Measurements from ENCODE around the gene FUBP3. TPM values are rescaled to one million over a fixed set of nuclear protein-coding genes. Genes with fewer than 3 reads are reported as not detected.

The FUBP3 gene
- total and polyA plus RNA-seq, 12 donors = 18.3 to 52.3 (median 39.3) TPM

GRCh38 chr9:130532426-130533080, 46.8 kb upstream of the FUBP3 start:
- peaks cover 0 to 9% of the 10 kb centered on the region in 2 donors for H3K4me1 ChIP-seq (replicated peaks in 1 of 2)
- no peaks in the 10 kb centered on the region for H3K36me3 ChIP-seq (replicated peaks in 1 of 2)
- intact Hi-C loops (cut with DNase I) = no loop called here
- no peaks in the 10 kb centered on the region for H3K27me3 ChIP-seq
- no peak overlapping the region for H3K4me3 ChIP-seq
- no peak for DNase-seq
- TF ChIP-seq POLR2A (IDR thresholded peaks at IDR 0.05) = no peak
- TF ChIP-seq CTCF (IDR thresholded peaks at IDR 0.05) = no peak
- WGBS, 4 donors = 83 to 87% (median 84%) methylated on average over 7 to 10 of the region's 10 CpGs
- H3K9me3 ChIP-seq (replicated peaks in 1 of 3) = no peaks in the 10 kb centered on the region
- H3K27ac ChIP-seq = no peak overlapping the region

- WGBS, 4 donors = 3 to 16% (median 13%) methylated on average over 20 to 28 of the region's 28 CpGs
- H3K4me3 ChIP-seq = peak overlapping the region in 2 of 4 donors; percentile 2 to 44
- TF ChIP-seq CTCF (IDR thresholded peaks at IDR 0.05) = no peak
- peak in 1 of 2 donors; percentile 34 for TF ChIP-seq POLR2A (IDR thresholded peaks at IDR 0.05)
- H3K27me3 ChIP-seq = no peaks in the 10 kb centered on the region
- H3K36me3 ChIP-seq (replicated peaks in 1 of 2) = no peaks in the 10 kb centered on the region
- intact Hi-C loops (cut with DNase I) = no loop called here
- H3K4me1 ChIP-seq (replicated peaks in 1 of 2) = peaks cover 0 to 14% of the 10 kb centered on the region in 2 donors
- DNase-seq = peak in 5 of 7 donors; percentile 39 to 53 (median 43)
- H3K27ac ChIP-seq = peak overlapping the region in 1 of 5 donors; percentile 5
- no peaks in the 10 kb centered on the region for H3K9me3 ChIP-seq (replicated peaks in 1 of 3)
Observed at GRCh38 chr9:130535818-130536521, 43.4 kb upstream of the FUBP3 start.

GRCh38 chr9:130536701-130537107, 42.7 kb upstream of the FUBP3 start:
- DNase-seq = no peak
- TF ChIP-seq POLR2A (IDR thresholded peaks at IDR 0.05) (no peak), CTCF (IDR thresholded peaks at IDR 0.05) (no peak)
- H3K27me3 ChIP-seq = no peaks in the 10 kb centered on the region
- WGBS, 4 donors = 75 to 94% (median 80%) methylated on average over 1 to 3 of the region's 3 CpGs
- H3K4me1 ChIP-seq (replicated peaks in 1 of 2) = peaks cover 0 to 14% of the 10 kb centered on the region in 2 donors
- H3K4me3 ChIP-seq = no peak overlapping the region
- no peaks in the 10 kb centered on the region for H3K36me3 ChIP-seq (replicated peaks in 1 of 2)
- intact Hi-C loops (cut with DNase I) = no loop called here
- H3K9me3 ChIP-seq (replicated peaks in 1 of 3) = no peaks in the 10 kb centered on the region
- H3K27ac ChIP-seq = no peak overlapping the region

- TF ChIP-seq CTCF (IDR thresholded peaks at IDR 0.05) = no peak
- TF ChIP-seq POLR2A (IDR thresholded peaks at IDR 0.05) = no peak
- no peaks in the 10 kb centered on the region for H3K9me3 ChIP-seq (replicated peaks in 1 of 3)
- DNase-seq = no peak
- no peak overlapping the region for H3K4me3 ChIP-seq
- peaks cover 0 to 14% of the 10 kb centered on the region in 2 donors for H3K4me1 ChIP-seq (replicated peaks in 1 of 2)
- no peak overlapping the region for H3K27ac ChIP-seq
- H3K27me3 ChIP-seq = no peaks in the 10 kb centered on the region
- intact Hi-C loops (cut with DNase I) = no loop called here
- 26 to 48% (median 41%) methylated on average over 11 to 25 of the region's 25 CpGs for WGBS, 4 donors
- H3K36me3 ChIP-seq (replicated peaks in 1 of 2) = no peaks in the 10 kb centered on the region
Observed at GRCh38 chr9:130537346-130538050, 41.9 kb upstream of the FUBP3 start.

Data from adrenal gland (tissue), 12 donors.